ENCODE data around the gene AUTS2.

DNA sequence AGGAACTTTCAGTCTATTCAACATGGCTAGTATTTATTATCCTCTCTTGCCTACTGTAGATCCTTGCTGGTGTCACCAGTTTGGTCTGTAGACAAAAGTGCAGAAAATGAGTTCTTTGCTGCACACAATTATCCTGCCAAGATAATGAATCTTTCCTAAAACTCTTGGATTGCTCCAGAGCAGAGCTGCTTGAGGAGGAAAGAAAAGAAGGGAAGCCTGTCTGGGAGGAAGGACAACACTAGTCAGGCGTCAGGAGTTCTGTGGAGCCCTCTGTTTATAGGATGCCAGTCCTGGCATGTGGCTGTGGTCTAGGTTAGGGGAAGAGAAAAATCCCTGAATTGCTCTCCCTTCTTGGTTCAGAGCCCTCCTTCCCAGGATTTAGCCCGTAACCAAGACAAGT lies 1103.7 kb downstream of the AUTS2 start:
- TF ChIP-seq, protein P1, sequence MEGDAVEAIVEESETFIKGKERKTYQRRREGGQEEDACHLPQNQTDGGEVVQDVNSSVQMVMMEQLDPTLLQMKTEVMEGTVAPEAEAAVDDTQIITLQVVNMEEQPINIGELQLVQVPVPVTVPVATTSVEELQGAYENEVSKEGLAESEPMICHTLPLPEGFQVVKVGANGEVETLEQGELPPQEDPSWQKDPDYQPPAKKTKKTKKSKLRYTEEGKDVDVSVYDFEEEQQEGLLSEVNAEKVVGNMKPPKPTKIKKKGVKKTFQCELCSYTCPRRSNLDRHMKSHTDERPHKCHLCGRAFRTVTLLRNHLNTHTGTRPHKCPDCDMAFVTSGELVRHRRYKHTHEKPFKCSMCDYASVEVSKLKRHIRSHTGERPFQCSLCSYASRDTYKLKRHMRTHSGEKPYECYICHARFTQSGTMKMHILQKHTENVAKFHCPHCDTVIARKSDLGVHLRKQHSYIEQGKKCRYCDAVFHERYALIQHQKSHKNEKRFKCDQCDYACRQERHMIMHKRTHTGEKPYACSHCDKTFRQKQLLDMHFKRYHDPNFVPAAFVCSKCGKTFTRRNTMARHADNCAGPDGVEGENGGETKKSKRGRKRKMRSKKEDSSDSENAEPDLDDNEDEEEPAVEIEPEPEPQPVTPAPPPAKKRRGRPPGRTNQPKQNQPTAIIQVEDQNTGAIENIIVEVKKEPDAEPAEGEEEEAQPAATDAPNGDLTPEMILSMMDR (IDR thresholded peaks at IDR 0.05; ENCODE audit: insufficient read depth, low read length) = no peak
- TF ChIP-seq POLR2AphosphoS5 (IDR thresholded peaks at IDR 0.05; ENCODE audit: low read depth) (no peak), GABPA (IDR thresholded peaks at IDR 0.05; ENCODE audit: low read depth) (no peak)
- TF ChIP-seq, protein P2, sequence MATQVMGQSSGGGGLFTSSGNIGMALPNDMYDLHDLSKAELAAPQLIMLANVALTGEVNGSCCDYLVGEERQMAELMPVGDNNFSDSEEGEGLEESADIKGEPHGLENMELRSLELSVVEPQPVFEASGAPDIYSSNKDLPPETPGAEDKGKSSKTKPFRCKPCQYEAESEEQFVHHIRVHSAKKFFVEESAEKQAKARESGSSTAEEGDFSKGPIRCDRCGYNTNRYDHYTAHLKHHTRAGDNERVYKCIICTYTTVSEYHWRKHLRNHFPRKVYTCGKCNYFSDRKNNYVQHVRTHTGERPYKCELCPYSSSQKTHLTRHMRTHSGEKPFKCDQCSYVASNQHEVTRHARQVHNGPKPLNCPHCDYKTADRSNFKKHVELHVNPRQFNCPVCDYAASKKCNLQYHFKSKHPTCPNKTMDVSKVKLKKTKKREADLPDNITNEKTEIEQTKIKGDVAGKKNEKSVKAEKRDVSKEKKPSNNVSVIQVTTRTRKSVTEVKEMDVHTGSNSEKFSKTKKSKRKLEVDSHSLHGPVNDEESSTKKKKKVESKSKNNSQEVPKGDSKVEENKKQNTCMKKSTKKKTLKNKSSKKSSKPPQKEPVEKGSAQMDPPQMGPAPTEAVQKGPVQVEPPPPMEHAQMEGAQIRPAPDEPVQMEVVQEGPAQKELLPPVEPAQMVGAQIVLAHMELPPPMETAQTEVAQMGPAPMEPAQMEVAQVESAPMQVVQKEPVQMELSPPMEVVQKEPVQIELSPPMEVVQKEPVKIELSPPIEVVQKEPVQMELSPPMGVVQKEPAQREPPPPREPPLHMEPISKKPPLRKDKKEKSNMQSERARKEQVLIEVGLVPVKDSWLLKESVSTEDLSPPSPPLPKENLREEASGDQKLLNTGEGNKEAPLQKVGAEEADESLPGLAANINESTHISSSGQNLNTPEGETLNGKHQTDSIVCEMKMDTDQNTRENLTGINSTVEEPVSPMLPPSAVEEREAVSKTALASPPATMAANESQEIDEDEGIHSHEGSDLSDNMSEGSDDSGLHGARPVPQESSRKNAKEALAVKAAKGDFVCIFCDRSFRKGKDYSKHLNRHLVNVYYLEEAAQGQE (IDR thresholded peaks at IDR 0.05; ENCODE audit: insufficient replicate concordance, low read depth) = no peak

Data from HL-60 (cell line).